GM19468 (cell line): ENCODE data around the gene TRPV2.

Source experiments
- ATAC-seq: cut with Tn5 transposase; IDR thresholded peaks from one replicate; pipeline ENCODE4 v1.9.1; 2021; ENCODE audit warnings: mild to moderate bottlenecking, moderate library complexity, moderate number of reproducible peaks; ENCODE audit not compliant: unreplicated experiment; ENCODE audit errors: extremely low read depth

Gene TRPV2

DNA sequence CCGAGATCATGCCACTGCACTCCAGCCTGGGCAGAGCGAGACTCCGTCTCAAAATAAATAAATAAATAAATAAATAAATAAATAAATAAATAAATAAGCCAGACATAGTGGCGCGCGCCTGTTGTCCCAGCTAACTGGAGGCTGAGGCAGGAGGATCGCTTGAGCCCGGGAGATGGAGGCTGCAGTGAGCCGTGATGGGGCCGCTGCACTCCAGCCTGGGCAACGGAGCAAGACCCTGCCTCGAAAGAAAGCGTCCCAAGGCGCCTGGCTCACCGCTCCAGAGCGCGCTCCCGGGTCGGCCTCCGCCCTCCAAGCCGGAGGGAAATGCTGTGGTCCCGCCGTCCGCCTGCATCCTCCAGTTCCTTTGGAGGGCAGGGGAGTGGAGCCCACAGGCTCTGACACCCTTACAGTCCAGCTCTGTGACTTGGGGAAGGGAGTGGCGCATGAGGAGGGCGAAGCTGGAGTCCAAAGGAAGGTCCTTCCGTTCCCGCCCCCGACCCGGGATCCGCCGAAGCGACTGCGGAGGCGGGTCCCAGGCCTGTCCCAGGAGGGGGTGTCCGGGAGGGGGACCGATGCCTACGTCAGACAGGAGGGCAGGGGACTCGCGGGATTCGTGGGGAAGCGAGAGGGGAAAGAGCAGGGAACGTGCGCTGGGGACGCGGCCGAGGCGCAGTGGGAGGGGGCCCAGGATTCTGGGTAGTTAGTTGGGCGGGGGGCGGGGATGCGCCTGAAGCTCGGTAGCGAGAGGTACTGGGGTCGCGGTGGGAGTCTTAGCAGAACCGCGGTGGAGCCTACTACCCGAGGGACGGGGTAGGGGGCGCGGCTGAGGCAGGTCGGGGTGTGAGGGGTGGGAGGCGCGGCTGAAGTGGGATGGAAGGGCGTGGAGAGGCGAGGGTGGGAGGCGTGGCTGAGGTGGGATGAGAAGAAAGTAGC, 8.4 kb upstream of the TRPV2 start:
- ATAC-seq: no peak

DNA sequence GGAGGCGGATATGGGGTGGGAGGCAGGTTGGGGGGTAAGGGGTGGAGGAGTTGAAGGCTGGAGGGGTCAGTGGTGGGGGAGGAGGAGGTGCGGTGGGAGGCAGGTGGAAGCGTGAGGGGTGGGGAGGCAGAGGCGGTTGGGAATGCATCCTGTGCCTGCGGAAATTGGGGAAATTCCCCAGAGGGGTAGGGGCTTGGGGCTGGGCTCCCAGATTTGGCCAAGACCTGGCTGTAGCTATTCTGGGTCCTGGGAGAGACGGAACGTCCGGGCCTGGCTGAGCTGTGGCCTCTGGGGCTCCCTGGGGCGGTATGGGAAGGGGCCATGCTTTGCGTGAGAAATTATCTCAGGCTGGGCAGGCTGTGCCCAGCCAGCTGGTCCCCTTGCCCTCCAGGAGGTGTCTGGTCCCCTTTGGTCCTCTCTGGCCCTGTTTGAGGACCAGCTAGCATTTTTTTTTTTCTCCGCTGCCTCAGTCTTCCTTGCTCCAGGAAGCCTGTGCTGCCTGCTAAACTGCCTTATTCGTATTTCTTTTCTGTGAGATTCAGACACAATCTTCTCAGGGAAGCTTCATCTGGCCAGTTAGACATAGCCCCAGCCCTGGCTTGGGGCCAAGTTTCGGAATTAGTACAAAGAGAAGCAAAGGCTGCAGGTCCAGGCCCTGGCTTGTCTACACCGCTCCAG, 7.3 kb upstream of the TRPV2 start:
- ATAC-seq: peak; percentile 72

DNA sequence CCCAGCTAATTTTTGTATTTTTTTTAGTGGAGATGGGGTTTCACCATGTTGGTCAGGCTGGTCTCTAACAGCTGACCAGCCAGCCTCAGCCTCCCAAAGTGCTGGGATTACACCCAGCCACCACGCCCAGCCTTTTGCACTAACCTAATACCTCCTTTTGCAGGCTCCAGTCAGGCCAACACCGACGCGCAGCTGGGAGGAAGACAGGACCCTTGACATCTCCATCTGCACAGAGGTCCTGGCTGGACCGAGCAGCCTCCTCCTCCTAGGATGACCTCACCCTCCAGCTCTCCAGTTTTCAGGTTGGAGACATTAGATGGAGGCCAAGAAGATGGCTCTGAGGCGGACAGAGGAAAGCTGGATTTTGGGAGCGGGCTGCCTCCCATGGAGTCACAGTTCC, 2.0 kb downstream of the TRPV2 start:
- ATAC-seq: no peak

DNA sequence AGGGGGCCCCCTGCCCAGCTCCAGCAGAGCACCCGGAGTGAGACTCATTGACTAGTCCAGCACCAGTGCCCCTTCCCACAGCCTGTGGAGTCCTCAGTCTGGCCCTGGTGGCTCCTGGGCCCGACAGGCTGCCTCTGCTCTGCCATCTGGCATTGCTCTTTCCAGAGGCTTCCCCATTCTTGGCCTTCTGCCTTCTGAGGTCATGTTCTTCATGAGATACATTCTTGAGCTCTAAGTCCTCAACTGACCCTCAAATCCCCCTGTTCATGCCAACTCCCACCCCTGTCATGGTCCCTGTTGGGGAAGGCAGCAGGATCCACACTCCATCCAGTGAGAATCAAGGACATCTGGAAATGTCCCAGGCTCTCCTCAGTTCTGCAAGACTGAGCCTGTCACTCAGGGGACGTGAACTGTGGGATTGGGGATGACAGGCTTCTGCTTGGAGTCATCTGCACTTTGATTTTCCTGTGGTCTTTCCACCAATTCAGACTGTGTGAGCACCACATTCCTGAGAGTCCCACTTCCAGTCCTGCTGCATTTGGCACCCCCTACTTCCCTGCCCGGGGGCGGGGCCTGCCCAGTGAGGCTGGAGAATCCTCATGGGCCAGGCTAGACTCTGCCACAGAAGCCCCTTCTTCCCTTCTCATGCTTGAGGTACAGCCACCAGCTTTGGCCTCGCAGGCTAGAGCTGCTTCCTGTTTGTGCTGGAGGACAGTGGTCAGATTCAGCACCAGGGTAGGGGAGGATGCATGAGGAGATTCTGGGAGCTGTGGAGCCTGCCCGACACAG, 2.7 kb downstream of the TRPV2 start:
- ATAC-seq: no peak

DNA sequence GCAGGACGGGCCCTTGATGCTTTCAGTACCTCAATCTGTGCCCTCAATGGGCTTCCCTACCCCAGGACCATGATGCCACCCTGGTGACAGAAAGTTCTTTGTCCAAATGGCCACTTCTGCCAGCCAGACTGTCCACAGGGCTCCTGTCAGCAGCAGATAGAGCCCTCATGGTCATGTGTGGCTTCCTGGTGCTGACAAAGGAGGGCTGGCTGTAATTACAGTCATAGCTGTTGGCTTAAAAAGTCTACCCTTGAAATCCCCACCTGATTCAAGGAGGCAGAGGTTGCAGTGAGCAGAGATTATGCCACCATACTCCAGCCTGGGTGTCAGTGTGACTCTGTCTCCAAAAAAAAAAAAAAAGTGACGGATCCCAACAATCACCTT, 3.3 kb downstream of the TRPV2 start:
- no peak for ATAC-seq

DNA sequence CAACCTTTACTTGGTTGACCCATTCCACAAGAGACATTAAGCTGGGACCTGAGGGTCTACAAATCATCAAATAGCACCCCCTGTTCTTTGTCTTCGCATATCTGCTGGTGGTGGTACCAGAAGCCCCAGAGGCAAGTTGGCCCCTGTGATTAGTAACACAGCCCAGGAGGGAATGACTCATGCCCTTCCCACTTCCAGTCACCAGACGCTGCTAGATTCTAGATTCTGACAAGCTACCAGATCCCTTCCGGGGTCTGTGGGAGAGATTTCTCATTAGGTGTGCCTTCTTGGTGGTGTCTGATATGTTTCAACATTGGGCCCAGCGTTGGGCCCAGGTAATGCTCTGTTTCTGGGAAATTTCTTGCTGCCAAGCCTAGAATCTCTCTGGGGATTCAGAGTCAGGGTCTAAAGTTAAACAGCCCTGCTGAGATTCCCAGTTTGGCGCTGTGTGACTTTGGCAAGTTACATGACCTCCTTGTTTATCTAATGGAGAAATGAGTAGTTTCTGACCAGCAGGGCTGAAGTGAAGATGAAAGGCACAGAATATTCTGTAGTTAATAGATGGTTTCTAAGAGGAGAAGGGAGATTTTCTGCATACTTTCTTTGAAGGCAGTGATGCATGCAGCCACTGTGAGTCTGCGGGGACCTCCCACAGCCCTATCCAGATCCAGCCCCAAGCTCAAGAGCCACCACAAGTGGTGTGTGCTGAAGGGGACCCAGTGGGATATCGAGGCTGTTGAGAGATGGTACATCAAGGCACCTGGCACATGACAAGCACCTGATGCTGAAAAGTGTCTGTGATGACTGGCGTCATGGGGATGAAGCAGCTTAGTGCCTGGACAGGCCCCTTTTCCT, 3.9 kb downstream of the TRPV2 start:
- peak; percentile 33 for ATAC-seq

DNA sequence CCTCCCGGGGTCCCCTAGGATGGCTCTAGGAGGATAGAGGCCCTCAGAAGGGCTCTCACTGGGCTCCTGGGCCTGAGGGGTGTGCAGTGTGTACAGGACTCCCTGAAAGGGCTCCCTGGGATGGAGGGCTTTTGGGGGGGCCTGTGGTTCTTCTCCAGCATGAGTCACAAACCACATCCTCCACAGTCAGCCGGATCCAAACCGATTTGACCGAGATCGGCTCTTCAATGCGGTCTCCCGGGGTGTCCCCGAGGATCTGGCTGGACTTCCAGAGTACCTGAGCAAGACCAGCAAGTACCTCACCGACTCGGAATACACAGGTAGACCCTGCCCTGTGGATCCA, 4.5 kb downstream of the TRPV2 start:
- no peak for ATAC-seq

DNA sequence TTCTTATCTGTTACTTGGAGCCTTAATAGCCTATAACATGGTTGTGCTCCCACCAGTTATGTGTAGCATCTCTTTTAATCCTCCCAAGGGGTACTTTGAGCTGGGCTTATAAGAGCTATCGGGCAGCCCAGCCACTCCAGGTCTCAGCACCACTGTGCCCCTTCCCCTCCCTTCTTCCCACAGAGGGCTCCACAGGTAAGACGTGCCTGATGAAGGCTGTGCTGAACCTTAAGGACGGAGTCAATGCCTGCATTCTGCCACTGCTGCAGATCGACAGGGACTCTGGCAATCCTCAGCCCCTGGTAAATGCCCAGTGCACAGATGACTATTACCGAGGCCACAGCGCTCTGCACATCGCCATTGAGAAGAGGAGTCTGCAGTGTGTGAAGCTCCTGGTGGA, 7.0 kb downstream of the TRPV2 start:
- ATAC-seq: no peak

DNA sequence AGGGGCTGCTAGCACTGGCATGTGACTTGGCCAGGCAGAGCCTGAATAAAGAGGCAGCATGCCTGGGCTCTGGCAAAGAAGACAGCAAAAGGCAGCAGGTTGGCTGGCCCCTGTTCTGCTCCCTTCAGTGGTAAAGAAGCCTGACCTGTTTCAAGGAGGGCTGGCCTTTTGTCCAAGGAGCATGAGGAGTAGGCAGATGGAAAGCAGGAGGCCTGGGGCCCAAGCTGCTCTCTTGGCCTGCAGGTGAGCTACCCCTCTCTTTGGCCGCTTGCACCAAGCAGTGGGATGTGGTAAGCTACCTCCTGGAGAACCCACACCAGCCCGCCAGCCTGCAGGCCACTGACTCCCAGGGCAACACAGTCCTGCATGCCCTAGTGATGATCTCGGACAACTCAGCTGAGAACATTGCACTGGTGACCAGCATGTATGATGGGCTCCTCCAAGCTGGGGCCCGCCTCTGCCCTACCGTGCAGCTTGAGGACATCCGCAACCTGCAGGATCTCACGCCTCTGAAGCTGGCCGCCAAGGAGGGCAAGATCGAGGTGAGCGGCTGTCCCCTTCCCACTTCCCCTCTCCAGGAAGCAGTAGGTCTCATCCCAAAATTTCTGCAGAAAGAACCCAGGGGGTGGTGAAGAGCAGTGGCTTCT, 8.0 kb downstream of the TRPV2 start:
- ATAC-seq: no peak

DNA sequence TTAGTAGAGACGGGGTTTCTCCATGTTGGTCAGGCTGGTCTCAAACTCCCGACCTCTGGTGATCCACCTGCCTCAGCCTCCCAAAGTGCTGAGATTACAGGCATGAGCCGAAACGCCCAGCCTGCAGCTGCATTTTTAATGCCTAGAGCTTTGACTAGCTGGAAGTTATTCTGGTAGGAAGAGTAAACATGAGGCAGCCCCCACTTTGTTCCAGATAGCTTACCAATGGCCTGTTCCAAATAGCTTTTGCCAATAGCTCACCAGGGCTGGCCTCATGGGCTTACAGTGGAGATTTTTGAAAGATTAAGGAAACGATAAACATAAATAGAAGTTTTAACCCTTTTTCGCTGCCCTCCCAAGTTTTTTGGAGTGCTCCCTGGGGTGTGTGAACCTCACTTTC, 9.8 kb downstream of the TRPV2 start:
- no peak for ATAC-seq

DNA sequence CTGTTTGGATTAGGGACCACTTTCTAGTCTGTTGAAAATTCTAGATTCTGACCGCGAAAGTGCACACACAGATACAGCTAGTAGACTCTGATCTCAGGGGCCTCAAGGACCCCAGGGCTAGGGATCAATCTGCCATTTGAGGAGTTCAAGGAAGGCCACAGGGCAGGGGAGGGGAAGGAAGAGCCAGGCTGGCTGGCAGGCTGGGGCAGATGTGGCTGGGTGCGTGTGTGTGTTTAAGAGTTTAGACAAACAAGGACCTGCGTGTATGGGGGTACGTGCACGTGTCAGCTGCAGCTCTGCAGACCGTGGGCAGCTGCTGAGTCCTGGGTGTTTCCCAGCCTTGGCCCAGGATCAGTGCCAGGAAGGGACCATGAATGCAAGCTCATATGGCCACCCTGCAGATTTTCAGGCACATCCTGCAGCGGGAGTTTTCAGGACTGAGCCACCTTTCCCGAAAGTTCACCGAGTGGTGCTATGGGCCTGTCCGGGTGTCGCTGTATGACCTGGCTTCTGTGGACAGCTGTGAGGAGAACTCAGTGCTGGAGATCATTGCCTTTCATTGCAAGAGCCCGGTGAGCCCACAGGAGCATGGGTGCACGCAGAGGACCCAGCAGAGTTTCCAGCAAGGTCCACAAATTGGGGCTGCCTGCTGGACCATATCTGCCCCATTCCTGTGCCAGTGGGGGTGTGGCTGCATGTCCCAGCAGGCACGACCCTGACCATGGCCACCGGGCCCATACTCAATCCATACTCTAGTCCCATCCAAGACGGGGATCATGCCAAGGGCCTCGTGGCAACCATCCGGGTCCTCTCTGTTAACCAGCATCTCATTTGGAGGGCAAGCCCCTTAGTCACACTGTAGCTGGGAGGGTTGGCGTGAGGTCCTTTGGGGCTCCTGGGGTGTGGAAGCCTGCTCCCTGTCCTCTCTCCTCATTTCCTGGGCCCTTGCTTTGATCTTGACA, 10.6 kb downstream of the TRPV2 start:
- no peak for ATAC-seq

DNA sequence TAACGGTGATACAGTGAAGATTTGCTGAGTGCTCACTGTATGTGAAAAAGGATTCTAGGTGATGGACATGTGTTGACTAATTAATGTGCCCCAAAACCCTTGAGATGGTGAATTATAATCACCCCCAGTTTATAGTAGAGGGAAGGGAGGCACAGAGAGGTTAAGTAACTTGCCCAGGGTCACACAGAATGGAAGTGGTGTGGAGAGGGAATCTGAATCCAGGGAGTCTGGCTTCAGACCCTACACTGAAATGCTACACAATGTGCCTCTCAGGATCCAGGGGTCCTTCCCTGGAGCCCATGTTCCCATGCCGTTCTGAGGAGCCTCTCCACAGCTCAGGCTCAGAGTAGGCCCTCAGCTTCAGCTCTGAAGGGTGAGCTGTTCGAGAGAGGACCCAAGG, 11.6 kb downstream of the TRPV2 start:
- ATAC-seq: no peak

DNA sequence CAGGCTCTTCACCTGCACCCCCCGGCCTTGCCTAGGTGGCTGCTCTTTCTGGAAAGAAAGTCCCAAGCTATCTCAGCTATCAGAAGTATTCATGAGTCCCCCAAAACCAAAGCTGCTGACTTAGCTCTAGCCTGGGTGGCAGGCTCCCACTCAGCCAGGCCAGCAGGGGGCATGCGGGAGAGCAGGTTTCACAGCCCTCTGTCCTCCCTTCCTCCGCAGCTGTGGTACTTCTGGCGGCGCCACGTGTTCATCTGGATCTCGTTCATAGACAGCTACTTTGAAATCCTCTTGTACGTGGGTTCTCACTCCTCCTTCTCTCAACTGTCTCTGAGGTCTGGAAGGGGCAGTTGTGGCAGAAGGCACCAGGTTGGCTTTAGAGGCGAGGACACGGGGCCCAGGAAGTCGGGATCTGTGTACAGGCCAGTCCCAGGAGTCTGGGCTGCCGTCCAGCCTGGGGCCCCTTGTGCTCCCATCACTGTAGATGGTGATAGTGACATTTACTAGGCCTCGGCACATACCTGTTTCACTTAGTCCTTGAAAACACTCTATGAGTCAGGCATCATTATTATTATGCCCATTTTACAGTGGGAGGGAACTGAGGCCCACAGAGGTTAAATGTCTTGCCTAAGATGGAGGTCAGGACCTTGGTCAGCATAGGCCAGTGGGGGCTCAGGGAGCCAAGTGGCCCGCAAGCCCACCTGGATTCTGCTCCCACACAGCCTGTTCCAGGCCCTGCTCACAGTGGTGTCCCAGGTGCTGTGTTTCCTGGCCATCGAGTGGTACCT, 12.9 kb downstream of the TRPV2 start:
- no peak for ATAC-seq

DNA sequence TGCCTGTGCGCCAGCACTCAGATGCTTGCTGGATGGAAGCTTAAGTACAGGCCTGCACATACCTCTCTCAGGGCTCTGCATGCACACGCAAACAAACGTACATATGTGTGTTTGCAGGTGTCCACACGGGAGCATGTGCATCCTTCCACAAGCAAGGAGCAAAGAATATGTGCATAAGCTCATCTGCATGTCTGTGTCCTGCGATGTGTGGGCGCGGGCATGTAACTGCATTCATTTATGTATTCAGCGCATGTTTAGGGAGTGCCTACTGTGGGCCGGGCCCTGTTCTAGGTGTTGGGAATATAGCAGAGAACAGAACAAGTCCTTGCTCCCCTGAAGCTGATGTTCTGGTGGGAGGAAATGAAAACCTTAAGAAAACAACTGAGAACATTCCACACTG, 13.7 kb downstream of the TRPV2 start:
- ATAC-seq: no peak

DNA sequence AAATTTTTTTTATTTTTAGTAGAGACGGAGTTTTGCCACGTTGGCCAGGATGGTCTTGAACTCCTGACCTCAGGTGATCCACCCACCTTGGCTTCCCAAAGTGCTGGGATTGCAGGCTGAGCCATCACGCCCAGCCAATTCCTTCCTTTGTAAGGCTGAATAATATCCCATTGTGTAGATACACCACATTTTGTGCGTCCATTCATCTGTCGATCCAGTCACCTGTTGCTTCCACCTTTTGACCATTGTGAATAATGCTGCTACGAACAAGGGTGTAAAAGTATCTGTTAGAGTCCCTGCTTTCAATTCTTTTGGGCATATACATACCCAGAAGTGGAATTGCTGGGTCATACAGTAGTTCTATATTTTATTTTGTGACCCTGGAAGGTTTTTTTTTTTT, 15.3 kb downstream of the TRPV2 start:
- no peak for ATAC-seq

DNA sequence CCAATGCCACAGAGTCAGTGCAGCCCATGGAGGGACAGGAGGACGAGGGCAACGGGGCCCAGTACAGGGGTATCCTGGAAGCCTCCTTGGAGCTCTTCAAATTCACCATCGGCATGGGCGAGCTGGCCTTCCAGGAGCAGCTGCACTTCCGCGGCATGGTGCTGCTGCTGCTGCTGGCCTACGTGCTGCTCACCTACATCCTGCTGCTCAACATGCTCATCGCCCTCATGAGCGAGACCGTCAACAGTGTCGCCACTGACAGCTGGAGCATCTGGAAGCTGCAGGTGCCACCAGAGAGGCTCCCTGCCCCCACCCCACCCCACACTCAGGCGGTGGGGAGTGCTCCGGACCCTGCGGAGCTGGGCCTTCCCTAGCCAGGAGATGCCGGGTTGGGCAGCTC, 16.6 kb downstream of the TRPV2 start:
- ATAC-seq: no peak

DNA sequence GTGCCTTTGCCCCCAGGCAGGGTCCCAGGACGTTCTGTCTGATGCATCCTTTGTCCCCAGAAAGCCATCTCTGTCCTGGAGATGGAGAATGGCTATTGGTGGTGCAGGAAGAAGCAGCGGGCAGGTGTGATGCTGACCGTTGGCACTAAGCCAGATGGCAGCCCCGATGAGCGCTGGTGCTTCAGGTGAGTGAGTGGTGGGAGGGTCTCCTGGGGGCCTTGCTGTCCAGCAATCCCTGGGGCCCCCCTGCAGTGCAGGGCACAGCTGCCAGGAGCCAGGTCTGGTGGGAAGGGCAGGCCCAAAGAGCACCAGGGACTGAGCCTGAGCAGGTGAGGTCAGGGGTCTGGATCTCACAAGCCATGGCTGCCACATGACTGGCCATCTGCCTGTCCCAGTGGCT, 18.1 kb downstream of the TRPV2 start:
- ATAC-seq: no peak

DNA sequence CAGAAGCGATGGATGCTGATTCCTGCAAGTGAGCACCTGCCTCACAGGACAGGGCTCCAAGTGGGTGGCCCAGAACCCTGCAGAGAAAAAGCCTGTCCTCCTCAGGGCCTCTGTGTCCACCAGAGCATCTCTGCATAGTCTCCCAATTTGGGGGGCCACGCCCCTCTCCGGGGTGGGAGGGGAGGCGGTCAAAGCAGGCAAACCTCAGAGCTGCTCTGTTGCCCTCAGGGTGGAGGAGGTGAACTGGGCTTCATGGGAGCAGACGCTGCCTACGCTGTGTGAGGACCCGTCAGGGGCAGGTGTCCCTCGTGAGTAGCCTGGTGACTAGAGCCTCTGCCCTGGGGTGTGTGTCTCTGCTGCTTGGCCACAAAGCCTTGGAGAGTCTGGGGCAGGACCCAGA, 19.3 kb downstream of the TRPV2 start:
- no peak for ATAC-seq
